ENCODE measurements around the gene ATP9A.
"Not testable (repeated sequence)": the region's sequence is repeated elsewhere in the genome, so short reads cannot be mapped to it uniquely, and the experiment has no call there.

Gene ATP9A

GRCh38 chr20:51570739-51571459 is 197.3 kb downstream of the ATP9A start:
- TF ChIP-seq CTCF (IDR thresholded peaks at IDR 0.05; ENCODE audit: extremely low read depth, missing control alignments): no peak
- DNase-seq (ENCODE audit: low spot score): no peak

GRCh38 chr20:51569815-51570738 is 198.1 kb downstream of the ATP9A start:
- DNase-seq (ENCODE audit: low spot score): no peak
- no peak for TF ChIP-seq CTCF (IDR thresholded peaks at IDR 0.05; ENCODE audit: extremely low read depth, missing control alignments)

- not testable (repeated sequence) for DNase-seq (ENCODE audit: low spot score)
Observed at GRCh38 chr20:51568533-51568932, 199.7 kb downstream of the ATP9A start.

GRCh38 chr20:51567622-51568021 is 200.6 kb downstream of the ATP9A start:
- no peak for DNase-seq (ENCODE audit: low spot score)

GRCh38 chr20:51566594-51566993 is 201.6 kb downstream of the ATP9A start:
- DNase-seq (ENCODE audit: low spot score): no peak
- TF ChIP-seq CTCF (IDR thresholded peaks at IDR 0.05; ENCODE audit: extremely low read depth, missing control alignments): no peak

More at GRCh38 chr20:51567622-51568021, 200.6 kb downstream of the ATP9A start:
- no peak for TF ChIP-seq CTCF (IDR thresholded peaks at IDR 0.05; ENCODE audit: extremely low read depth, missing control alignments)

GRCh38 chr20:51565298-51566144 is 202.7 kb downstream of the ATP9A start:
- TF ChIP-seq CTCF (IDR thresholded peaks at IDR 0.05; ENCODE audit: extremely low read depth, missing control alignments): no peak
- no peak for DNase-seq (ENCODE audit: low spot score)

GRCh38 chr20:51563486-51564332 is 204.5 kb downstream of the ATP9A start:
- TF ChIP-seq CTCF (IDR thresholded peaks at IDR 0.05; ENCODE audit: extremely low read depth, missing control alignments): no peak
- DNase-seq (ENCODE audit: low spot score): no peak

Measured in GM20000 (cell line).